Hippocampal formation (tissue), 2 donors: ENCODE data around the gene HTRA3.

ENCODE experiments used
- DNase-seq, 2 donors: peaks; one replicate each; lab custom pipeline; 2025; lab: John Stamatoyannopoulos, UW

Gene HTRA3

GRCh38 chr4:8311101-8312068, 41.8 kb downstream of the HTRA3 start:
- DNase-seq = no peak

- no peak for DNase-seq
Observed at GRCh38 chr4:8312069-8312445, 42.5 kb downstream of the HTRA3 start.

GRCh38 chr4:8312976-8313375, 43.4 kb downstream of the HTRA3 start:
- DNase-seq = no peak

DNA sequence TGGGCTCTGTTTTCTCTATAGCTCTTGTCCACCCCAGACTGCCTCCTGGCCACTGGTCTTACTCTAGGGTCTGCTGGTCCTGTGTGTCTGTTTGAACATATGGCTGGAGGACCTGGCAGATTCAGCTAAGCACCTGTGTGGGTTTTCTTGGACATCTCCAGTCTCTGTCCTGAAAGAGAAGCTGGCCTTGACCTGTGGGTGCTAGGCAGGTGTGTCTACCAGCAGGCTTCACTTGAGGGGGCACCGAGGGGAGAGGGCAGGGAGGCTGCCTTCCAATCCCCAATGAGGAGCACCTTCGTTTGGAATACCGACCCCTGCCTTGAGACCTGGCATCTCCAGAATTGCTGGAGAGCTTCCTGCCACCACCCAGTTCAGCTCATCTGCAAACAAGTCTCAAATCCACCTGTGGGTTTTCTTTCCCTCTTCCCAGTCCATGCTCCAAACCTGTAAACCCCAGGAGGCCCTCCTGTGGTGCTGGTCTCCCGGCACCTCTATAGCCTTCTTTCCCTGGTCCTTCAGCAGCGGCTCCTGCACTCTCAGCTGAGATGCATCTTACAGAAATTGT, 45.2 kb downstream of the HTRA3 start:
- DNase-seq = no peak

DNA sequence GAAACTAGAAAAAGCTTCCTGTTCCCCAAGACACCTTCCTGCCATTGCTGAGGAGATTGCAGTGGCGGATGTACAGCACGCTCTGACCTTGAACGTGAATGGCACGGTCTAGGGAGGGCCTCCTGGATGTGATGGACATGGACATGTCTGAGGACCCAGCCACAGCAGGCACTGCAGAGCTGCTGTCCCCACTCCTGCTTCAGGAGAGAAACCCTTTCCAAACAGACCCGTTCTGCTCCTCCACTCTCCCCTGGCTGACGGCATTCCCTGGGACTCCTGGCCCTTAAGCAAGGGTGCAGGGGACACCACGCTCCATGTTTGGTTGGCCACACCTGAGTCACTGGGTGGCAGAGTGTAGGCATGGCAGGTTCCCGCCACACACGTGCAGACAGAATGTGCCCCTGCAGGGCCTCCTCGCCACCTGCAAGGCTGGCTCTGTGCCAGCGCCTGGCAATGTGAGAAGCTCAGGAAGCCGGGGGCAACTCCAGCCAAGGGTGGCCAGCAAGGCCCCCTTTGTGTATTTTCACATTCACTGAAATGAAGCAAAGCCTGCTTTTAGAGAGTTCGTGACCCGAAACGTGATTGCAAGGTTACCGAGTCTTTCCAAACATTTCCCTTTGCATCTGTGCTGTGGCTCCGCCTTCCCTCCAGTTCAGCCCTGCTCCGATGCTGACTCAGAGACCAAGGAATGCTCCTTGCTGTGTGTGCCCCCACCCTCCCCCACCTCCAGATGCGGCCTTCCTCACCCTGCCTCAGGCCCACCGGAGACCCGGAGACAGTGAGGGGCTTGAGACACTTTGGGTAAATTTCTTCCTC, 46.1 kb downstream of the HTRA3 start:
- DNase-seq = no peak

DNA sequence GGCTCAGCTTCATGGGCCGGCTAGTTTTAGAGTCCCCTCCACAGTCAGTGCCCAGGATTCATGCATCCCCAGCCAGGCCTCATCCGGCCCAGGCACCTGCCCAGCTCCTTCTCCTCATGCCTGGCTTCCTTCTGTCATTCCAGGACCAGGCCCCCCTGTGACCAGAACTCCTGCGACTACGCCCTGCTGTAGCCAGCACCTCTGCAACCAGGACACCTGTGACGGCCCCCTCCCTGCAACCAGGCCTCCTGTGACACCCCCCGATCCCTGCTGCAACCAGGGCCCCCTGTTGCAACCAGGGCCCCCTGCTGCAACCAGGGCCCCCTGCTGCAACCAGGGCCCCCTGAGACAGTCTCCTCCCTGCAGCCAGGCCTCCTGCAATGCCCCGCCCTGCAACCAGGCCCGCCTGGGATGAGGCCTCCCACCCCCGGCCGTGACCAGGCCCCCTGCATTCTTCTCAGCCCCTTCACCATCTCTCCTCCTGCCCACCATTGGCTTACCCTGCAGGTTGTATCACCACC, 46.8 kb downstream of the HTRA3 start:
- DNase-seq = no peak

DNA sequence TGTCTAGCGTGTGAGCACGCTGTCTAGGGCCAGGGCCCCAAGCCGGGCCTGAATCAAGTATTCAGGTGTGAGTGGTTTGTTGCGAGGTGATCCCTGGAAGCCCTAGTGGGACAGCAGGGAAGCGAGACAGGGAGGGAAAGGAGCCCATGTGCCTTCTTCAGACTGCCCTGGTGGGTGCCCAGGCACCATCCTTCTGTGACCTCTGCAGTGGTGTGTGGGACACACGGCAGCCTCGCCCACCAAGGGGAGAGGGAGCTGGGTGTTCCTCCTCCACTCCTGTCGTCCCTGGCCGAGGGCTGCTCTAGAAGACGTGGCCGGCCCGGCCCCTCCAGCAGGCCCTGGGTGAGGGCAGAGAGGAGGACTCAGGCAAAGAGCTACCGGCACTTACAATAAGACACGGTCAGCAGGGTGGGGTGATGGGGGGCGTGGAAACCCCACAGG, 47.4 kb downstream of the HTRA3 start:
- DNase-seq = no peak

DNA sequence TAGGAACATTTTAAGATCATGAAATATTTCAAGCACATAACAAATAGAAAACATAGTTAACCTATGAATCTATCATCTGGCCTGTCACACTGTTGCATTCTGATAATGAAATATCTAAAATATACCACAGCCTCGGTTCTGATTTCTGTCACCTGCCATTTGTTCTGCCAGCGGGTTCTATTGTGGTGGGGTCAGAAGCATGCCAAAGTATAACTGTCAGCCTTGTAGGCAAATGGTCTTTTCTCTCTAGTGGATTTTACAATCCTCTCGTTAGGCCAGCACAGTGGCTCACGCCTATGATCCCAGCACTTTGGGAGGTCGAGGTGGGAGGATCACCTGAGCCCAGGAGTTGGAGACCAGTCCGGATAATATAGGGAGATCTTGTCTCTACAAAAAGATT, 47.9 kb downstream of the HTRA3 start:
- DNase-seq = no peak

GRCh38 chr4:8318509-8318908, 49.0 kb downstream of the HTRA3 start:
- DNase-seq = no peak

DNA sequence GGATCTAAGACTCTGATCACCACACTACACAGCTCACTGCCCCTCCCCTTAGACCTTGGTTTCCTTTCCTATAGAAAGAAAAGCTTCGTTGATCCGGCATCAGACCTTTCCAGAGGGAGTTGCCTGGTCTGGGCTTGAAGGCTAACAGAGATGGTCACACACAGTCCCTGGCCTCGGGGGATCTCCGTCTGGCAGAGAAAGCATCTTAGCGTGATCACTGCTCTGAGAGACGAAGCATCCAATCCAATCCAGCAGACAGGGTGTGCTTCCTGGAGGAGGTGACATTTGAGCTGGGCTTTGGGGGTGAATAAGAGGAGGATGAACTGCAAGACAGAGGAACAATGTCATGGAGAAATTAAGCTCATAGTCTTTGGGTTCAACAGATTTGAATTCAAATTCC, 49.5 kb downstream of the HTRA3 start:
- no peak for DNase-seq

DNA sequence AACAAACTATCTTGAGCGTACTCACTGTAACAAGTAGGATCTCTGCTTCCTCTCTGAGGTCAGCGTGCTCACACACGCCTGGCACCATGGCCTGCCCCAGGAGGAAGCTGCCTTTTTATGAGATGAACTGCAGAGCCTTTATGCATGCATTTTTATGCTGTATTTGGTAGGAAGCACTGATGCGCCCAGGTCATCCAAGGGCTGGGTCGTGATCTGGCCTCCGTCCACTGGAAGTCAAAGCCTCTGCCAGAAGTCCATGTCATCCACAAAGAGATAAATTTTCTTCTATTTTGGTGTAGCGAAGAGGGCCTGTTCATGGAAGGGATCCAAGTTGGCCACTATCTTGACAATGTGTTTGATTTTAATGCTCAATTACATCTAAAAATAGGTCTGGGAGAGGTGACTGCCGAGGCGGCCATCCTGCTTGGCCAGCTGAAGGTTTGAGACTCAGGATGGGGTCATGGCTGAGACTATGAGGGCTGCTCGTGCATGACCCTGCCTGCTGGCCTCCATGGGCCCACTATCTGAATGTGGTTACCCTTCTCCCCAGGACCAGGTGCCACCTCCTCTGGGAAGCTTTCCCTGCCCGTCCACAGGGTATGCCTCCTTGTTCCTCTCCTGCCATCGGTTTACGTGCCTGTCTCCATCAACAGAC, 50.3 kb downstream of the HTRA3 start:
- DNase-seq = no peak

DNA sequence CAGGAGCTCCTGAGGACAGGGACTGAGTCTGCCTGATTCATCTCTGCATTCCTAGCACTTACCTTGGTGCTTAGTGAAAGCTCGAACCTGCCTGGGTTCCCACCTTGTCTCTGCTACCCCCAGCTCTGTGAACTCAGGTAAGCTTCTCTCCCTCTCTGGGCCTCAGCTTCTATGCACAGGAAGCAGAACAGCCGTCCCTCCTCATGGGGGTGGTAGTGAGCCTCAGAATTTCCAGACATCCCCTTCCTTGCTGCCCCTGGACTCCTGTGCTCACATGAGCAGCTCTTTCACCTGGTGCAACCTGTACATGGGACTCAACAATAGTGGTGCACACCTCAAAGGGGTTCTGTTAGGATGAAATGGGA, 50.8 kb downstream of the HTRA3 start:
- DNase-seq = no peak

GRCh38 chr4:8321220-8321619, 51.7 kb downstream of the HTRA3 start:
- no peak for DNase-seq

DNA sequence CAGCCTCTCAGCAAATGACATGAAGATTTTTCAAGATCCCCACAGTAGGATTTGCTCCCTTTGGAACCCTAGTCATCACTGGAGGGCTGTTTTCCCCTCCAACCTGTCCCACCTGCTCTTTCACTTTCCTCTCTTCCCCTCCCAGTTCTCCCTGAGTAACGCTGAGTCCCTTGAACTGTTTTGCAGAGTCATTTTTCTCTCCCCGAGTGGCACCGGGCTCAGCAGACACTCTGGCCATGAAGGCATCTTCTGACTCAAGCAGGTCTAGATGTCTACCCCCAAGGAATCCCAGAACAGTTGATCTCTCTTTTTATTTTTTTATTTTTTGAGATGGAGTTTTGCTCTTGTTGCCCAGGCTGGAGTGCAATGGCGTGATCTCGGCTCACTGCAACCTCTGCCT, 52.2 kb downstream of the HTRA3 start:
- DNase-seq = no peak

DNA sequence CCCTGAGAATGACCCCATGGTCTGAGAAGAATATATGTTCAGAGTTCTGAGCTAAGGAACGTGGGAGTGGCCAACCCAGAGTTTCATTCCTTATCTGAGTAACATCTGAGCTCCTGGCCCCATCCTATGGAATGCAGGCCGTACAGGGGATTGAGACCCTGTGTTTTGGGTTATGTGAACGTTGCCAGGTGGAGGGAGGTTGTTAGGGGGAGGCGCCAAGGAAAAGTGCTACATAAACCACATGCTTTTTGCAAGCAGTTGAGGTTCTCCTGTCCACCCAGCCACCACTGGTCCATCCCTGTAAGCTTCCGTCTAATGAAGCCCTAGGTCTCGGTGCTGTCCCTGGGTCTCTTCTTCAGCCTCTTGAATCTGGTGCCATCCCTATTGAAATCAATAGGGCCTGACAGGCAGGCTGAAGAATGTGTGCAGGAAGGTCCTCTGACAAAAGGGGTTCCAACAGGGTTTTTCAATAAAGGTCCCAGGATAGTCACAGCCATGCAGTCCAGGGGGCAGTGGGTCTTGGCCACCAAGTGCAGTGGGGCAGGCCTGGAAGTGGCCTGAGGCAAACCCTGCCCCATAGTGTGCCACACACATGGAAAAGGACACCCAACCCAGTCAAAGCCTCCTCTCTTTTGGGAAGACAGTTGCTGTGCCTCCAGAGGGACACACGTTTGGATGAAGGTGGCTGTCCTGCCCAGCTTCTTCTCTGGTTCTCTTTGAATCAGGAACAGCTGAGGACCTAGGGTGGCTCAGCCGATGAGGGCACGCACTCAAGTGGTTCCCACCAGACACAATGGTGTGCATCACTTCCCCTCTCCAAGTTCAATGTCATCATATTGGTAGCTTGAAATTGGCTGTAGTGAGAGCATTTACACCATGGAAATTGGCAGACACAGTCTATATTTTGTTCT, 53.5 kb downstream of the HTRA3 start:
- no peak for DNase-seq

DNA sequence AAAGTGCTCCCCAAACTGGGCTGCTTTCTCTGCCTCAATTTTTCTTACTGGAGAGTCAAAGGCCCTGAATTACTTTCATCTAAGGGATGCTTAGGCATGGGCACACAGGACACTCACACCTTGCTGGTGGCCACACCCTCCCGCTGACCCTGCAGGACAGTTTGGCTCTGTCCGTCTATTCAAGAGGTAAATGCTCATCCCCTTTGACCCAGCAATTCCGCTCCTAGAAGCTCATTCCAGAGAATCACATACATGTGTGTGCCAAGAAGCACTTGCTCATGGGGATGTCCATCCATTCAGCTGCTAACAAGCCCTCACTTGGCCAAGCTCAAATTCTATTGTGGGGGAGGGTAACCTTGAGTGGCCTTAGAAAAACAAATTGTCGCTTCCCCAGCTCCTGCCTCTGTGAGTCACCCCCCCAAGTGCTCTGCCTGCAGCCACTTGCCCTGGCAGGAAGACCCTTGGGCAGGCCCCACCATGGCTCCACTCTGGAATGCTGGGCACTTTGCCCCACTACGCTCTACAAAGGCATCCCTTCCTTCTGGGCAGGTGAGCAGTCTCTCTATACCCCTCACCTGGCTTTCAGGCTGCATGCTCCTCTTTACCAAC, 54.5 kb downstream of the HTRA3 start:
- no peak for DNase-seq

GRCh38 chr4:8324640-8325239, 55.2 kb downstream of the HTRA3 start:
- DNase-seq = no peak

- DNase-seq = no peak
Observed at GRCh38 chr4:8325291-8325973, 55.9 kb downstream of the HTRA3 start.

- no peak for DNase-seq
Observed at GRCh38 chr4:8326206-8326605, 56.7 kb downstream of the HTRA3 start.
